NCI-H446 treated with DMSO at 0.1 percent for 48 hours (cell line): ENCODE measurements around the gene MT1M.

Experiments
- DNase-seq: peaks from one replicate; lab custom pipeline; 2025; lab: John Stamatoyannopoulos, UW

The MT1M gene

GRCh38 chr16:56628486-56629350 lies 3.7 kb upstream of the MT1M start:
- no peak for DNase-seq

- DNase-seq: no peak
These were observed 2.9 kb upstream of the MT1M start for GRCh38 chr16:56629531-56629930.

- no peak for DNase-seq
These were observed 2.3 kb upstream of the MT1M start for GRCh38 chr16:56630134-56630533.

- no peak for DNase-seq
These were observed 1.3 kb upstream of the MT1M start for GRCh38 chr16:56631197-56631596.

- no peak for DNase-seq
These were observed 665 bp upstream of the MT1M start for GRCh38 chr16:56631832-56632155.

GRCh38 chr16:56632848-56633365 lies 448 bp downstream of the MT1M start:
- DNase-seq: no peak

- DNase-seq: no peak
These were observed 1.1 kb downstream of the MT1M start for GRCh38 chr16:56633535-56633934.

GRCh38 chr16:56634715-56635440 lies 2.4 kb downstream of the MT1M start:
- DNase-seq: no peak

GRCh38 chr16:56635441-56635967 lies 3.0 kb downstream of the MT1M start:
- no peak for DNase-seq

GRCh38 chr16:56636616-56637413 lies 4.4 kb downstream of the MT1M start:
- no peak for DNase-seq

- DNase-seq: no peak
These were observed 5.6 kb downstream of the MT1M start, which contains the start of gene MT1A for GRCh38 chr16:56637814-56638750. Gene MT1A, plus strand, starts transcription at chr16:56638666. Its CDS starts 73 bp downstream, at chr16:56638739.

GRCh38 chr16:56639045-56639444 lies 6.6 kb downstream of the MT1M start:
- no peak for DNase-seq

- DNase-seq: no peak
These were observed 7.6 kb downstream of the MT1M start for GRCh38 chr16:56640076-56640475.

- no peak for DNase-seq
These were observed 8.7 kb downstream of the MT1M start for GRCh38 chr16:56641166-56641565.

- no peak for DNase-seq
These were observed 10.8 kb downstream of the MT1M start for GRCh38 chr16:56643080-56643778.

- DNase-seq: no peak
These were observed 11.4 kb downstream of the MT1M start for GRCh38 chr16:56643833-56644232.

- no peak for DNase-seq
These were observed 12.9 kb downstream of the MT1M start for GRCh38 chr16:56645311-56645710.

- no peak for DNase-seq
These were observed 13.4 kb downstream of the MT1M start for GRCh38 chr16:56645838-56646237.

GRCh38 chr16:56647641-56648431 lies 15.4 kb downstream of the MT1M start:
- DNase-seq: no peak
